ENCODE measurements around the gene CNST.
"Not testable (repeated sequence)": the region's sequence is repeated elsewhere in the genome, so short reads cannot be mapped to it uniquely, and the experiment has no call there.

Gene CNST

DNA sequence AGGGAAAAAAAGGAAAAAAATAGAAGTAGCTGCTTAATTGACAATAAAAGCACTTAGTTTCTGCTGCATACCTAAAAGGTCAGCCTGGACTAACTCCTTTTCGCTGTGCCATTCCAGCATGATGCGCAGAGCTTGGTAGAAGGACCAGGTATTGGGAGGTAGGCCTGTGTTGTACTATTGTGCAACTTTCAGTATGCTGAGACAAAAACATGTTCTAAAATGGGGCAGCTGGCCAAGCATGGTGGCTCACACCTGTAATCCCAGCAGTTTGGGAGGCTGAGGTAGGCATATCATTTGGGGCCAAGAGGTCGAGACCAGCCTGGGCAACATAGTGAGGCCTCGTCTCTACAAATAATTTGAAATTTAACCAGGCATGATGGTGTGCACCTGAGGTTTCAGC is 142.9 kb downstream of the CNST start:
- no peak for DNase-seq (ENCODE audit: low spot score)

DNA sequence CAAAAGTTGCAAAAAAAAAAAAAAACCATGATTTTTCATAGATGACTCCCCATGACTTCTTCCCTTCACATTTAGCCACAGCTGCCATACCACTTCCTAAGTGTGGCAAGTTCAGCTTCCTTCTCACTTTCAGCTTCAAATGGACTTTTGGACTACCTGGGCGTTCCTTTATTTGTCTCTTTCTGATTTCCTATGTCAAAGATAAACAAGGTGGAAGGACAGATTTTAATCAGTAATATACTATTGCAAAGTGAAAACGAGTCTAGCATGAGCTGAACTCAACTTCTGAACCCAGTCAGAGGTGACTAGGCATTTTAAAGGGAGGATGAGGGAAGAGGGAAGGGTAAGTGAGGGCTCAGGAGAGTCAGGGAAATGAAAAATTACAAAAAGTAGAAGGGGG is 143.6 kb downstream of the CNST start:
- no peak for DNase-seq (ENCODE audit: low spot score)

DNA sequence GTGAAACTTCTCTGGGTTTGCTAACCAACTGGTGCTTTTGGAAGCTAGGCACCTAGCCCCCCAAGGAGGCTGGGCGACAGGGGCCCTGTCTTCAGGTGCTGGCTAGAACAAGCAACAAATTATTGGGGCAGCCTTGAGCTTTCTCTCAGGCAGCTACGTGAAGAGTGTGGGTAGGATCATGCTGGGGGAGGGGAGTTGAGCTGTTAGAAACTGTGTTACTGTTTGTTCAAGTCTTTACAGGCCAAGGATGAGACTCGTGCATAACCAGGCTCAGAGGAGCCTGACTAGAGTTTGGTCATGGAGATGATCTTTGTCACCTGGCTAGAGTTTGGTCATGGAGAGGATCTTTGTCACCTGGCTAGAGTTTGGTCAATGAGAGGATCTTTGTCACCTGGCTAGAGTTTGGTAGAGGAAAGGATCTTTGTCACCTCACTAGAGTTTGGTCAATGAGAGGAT is 145.3 kb downstream of the CNST start:
- DNase-seq (ENCODE audit: low spot score): no peak

DNA sequence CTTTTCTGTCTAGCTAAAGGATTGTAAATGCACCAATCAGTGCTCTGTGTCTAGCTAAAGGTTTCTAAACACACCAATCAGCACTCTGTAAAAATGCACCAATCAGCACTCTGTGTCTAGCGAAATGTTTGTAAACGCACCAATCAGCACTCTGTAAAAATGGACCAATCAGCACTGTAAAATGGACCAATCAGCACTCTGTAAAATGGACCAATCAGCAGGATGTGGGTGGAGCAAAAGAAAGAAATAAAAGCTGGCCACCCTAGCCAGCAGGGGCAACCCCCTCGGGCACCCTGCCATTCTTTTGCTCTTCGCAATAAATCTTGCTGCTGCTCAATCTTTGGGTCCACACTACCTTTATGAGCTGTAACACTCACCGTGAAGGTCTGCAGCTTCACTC is 146.2 kb downstream of the CNST start:
- not testable (repeated sequence) for DNase-seq (ENCODE audit: low spot score)
